HG02973 (cell line): Measurements from ENCODE around the gene SH3RF3.

Experiments used
- ATAC-seq: cut with Tn5 transposase; IDR thresholded peaks from one replicate; pipeline ENCODE4 v1.9.1; 2021; ENCODE audit warnings: moderate library complexity; ENCODE audit not compliant: unreplicated experiment

The SH3RF3 gene

GRCh38 chr2:109330056-109330455, 201.1 kb downstream of the SH3RF3 start:
- ATAC-seq = no peak

DNA sequence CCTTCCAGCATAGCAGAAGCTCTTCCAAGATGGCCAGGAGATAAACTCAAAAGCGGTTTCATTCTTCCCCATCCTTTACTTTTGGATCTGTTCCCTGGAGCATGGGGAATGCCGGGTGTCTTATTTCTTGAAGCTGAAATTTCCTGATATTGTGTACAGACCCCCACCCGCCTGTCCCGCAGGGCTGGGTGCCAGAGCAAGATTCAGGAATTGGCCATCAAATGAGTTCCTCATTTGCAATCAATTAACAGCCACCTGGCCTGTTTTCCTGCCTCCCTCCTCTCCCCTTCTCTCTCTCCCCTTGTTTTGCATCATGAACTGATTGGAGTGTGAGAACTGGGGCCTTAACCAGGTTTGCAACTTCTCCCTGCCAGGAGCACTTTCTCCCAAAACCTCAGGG, 202.1 kb downstream of the SH3RF3 start:
- no peak for ATAC-seq

GRCh38 chr2:109331896-109332848, 203.2 kb downstream of the SH3RF3 start:
- peak; percentile 39 for ATAC-seq

DNA sequence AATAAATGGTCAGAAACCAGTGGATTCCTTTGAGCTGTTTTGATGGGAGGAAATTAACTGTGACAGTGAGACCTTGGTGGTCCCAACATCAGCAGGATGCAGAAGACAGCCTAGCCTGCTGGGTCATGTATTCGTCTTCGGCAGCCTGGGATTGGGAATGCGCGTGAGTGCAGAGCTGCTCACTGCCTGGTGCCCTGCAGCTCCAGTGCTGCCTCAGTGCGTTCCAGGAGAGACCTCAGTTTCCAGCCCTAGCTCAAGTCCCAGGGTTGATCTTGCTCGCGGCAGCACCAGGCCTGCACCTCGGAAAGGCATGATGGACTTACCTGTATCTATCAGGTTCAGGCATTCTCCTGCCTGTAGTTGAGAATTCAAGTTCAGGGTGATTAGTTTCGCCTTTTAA, 203.9 kb downstream of the SH3RF3 start:
- no peak for ATAC-seq

DNA sequence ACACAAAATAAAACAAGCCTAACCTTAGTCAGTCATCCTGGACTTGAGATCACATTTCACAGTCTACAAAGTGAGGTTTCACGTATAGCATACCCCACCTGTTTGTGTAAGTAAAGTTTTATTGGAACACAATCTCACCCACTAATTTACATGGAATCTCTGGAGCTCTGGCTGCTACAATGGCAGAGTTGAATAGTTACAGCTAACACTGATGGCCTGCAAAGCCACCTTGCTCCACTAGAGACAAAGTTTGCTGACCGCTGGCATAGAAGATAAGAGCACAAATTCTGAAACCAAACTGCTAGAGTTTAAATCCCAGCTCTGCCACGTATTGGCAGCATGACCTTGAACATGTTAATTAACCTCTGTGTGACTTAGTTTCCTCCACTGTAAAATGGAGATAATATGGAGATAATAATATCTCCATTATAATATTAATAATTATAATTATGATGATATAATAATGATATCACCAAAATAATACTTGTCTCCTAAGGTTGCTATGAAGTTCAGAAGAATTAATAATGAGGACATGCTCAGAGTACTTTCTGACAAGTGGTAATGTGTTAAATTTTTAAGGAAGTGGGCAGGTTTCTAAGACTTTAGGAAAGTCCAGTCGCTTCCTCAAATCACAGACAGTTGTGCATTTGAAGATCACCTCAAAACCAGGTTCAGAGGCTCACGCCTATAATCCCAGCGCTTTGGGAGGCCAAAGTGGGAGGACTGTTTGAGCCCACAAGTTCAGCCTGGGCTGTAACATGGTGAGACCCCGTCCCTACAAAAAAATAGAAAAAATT, 204.6 kb downstream of the SH3RF3 start:
- ATAC-seq = no peak

DNA sequence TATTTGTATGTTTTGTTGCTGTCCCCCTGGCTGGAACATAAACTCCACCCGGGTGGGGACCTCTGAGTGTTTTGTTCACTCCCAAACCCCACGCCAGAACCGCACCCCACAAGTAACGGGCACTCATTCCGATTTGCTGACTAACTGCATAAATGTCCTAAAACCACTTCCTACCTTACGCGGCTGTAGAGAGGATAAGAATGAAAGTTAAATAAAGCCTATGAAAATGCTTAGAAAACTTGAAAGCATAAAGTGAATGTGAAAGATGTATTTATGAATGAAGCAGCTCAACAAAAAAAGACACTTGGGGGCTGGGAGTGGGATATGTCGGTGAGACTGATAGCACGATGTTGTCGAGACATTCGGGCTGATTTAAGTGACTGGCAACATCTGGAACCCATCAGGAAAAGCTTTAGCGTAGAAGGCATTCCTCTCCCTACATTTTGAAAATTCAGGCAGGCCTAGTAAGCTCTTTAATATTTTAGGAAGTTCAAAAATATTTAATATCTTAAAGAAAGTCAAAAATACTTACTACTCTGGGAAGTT, 206.7 kb downstream of the SH3RF3 start:
- ATAC-seq = no peak

- ATAC-seq = no peak
Observed at GRCh38 chr2:109336296-109336695, 207.3 kb downstream of the SH3RF3 start.

DNA sequence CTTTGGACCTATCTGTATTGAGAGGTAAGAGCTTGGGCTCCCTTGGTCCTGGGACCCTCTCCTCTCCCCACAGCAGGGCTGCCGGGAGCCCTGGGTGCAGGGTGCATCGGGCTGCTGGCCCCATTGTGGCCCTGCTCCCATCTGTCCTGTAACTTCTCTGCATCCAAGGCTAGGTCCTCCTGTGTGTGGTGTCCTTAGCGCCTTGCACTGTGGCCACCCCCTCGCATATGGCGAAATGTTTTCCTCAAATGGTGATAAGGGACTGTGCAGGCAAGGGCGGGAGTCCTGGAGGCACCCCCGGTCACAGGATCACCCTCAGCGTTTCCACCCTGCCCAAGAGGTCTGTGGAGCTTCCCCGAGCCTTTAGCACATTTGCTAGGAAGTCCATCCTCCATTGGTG, 208.2 kb downstream of the SH3RF3 start:
- no peak for ATAC-seq

DNA sequence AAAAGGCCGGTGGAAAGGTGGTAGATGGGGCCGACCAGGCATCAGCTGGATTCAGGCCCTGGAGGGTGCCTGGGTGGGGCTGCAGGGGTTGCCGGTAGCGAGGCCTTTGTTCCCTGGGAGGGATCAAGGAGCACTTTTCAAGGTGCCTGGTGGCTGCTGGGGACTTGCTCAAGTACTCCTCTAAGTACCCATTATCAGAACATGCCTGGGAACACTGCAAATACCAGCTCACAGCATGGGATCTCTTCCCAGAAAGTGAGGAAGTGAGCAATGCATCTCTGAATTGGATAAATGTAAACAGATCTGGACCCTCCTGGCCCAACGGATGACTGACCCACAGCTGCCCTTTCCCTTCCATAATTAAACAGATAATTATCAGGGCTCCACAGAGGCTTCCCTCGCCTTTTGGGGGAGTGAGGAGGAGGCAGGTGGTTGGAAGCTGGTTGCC, 210.5 kb downstream of the SH3RF3 start:
- no peak for ATAC-seq

- ATAC-seq = no peak
Observed at GRCh38 chr2:109340381-109340780, 211.4 kb downstream of the SH3RF3 start.

DNA sequence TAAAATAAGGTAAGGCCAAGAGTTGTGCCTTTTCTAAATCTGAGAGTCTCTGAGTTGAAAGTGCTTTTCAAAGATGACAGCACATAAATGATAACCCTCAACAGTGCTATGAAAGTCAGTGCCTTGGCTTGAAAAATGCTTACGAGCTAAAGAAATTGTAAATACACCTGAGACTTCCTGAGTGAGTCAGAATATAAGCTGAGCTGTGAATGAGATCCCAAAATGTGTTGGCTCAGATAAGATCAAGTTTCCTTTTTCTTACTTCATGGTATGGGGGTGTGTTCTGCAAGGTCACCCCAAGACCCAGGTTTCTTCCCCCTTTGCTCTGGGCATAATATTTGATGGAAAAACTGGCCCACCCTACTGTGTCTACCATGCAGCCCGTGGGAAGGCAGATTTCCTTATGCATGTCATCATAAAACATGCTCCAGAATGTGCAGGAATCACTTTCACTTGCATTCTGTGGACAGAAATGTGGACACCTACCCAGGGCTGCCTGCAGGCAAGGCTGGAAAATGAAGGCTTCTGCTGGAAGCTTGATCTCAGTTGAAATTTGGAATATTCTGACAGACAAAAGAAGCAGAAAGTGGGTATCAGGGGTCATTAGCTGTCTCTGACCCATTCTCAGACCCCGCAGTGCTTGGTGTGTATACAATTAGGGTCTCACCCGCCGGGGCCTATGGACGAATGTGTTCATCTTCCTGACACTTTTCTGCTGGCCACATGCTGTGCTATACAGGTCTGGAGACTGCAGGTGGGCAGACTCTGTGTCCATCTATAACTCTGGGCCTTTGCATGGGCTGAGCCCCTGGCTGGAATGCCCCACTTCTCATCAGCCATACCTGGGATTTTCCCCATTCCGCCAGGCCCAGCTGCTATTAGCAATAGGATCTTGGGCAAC, 212.6 kb downstream of the SH3RF3 start:
- no peak for ATAC-seq

GRCh38 chr2:109342256-109342850, 213.3 kb downstream of the SH3RF3 start:
- no peak for ATAC-seq

- no peak for ATAC-seq
Observed at GRCh38 chr2:109342930-109343329, 213.9 kb downstream of the SH3RF3 start.

GRCh38 chr2:109343460-109343859, 214.5 kb downstream of the SH3RF3 start:
- ATAC-seq = no peak

DNA sequence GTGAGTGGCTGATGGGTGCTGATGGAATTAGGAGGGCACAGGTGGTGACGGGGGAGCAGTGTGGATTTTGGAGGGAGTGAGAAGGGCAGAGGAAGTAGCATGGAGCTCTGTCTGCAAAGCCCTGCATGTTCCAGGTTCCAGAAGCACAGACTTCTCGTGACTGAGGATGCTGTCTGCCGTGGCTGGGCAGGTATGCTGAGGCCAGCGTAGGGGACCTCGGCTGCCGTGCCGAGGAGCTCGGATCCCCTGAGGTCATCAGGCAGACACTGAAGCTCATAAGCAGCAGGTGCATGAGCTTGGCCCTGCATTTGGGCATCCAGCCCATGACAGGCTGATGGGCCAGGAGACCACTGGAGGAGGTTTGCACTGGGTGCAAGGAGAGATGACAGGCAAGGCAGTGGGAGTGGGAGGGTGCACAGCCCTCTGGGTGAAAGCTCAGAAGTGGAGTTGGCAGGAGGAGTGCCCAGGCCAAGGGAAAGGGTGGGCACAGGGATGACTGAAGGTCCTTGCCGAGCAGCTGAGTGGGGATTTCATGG, 215.3 kb downstream of the SH3RF3 start:
- no peak for ATAC-seq

GRCh38 chr2:109345091-109345490, 216.1 kb downstream of the SH3RF3 start:
- ATAC-seq = no peak

GRCh38 chr2:109345653-109346480, 216.9 kb downstream of the SH3RF3 start:
- ATAC-seq = no peak

- no peak for ATAC-seq
Observed at GRCh38 chr2:109346601-109347228, 217.7 kb downstream of the SH3RF3 start.

GRCh38 chr2:109347626-109348025, 218.6 kb downstream of the SH3RF3 start:
- ATAC-seq = no peak
